HepG2 (cell line): ENCODE data around the gene ACBD7. TPM values are rescaled to one million over a fixed set of nuclear protein-coding genes. Genes with fewer than 3 reads are reported as not detected.

Experiments
- ARNT2 ChIP-seq: sonication (generic); formaldehyde crosslinking; IDR thresholded peaks from 2 replicates; pipeline ENCODE4 v1.8.0; 2022; ENCODE audit warnings: mild to moderate bottlenecking, low read depth, missing genetic modification reagents, moderate library complexity
- CENPT ChIP-seq: sonication (generic); formaldehyde crosslinking; IDR thresholded peaks from 2 replicates; pipeline ENCODE4 v1.8.0; 2022; ENCODE audit warnings: low read depth, mild to moderate bottlenecking, moderate library complexity, missing genetic modification reagents
- DNMT1 ChIP-seq: sonication (generic); formaldehyde crosslinking; IDR thresholded peaks from 2 replicates; pipeline ENCODE4 v1.5.1; 2020; ENCODE audit warnings: mild to moderate bottlenecking, missing genetic modification reagents
- KLF13 ChIP-seq: sonication (generic); formaldehyde crosslinking; IDR thresholded peaks from 2 replicates; pipeline ENCODE4 v1.4.0; 2020; ENCODE audit warnings: mild to moderate bottlenecking, missing genetic modification reagents
- MBD4 ChIP-seq: IDR thresholded peaks from 2 replicates; pipeline ENCODE4 v1.6.1; 2012; ENCODE audit warnings: low read length, inconsistent platforms, borderline replicate concordance
- NFAT5 ChIP-seq: sonication (generic); formaldehyde crosslinking; IDR thresholded peaks from 2 replicates; pipeline ENCODE4 v1.4.0; 2020; ENCODE audit warnings: missing genetic modification reagents
- PREB ChIP-seq: sonication (generic); formaldehyde crosslinking; IDR thresholded peaks from 2 replicates; pipeline ENCODE4 v1.4.0; 2020; ENCODE audit warnings: missing genetic modification reagents
- ZFYVE20 ChIP-seq: sonication (generic); formaldehyde crosslinking; IDR thresholded peaks from 2 replicates; pipeline ENCODE4 v1.8.0; 2023; ENCODE audit warnings: low read depth, mild to moderate bottlenecking, moderate library complexity, missing genetic modification reagents, borderline replicate concordance
- ZHX2 ChIP-seq, 2 experiments: sonication (generic) in 1 of 2; formaldehyde crosslinking in 1 of 2; IDR thresholded peaks; 2 replicates each; pipeline versions ENCODE4 v1.6.1 to v1.9.0; 2014 to 2022; ENCODE audit warnings: antibody characterized with exemption in 1 of 2, borderline replicate concordance in 1 of 2, inconsistent platforms in 1 of 2, low read depth in 1 of 2, missing genetic modification reagents in 1 of 2
- ZNF430 ChIP-seq: sonication (generic); formaldehyde crosslinking; IDR thresholded peaks from 2 replicates; pipeline ENCODE4 v1.9.0; 2021; ENCODE audit warnings: mild to moderate bottlenecking, missing genetic modification reagents
- ZNF75D ChIP-seq: sonication (generic); formaldehyde crosslinking; IDR thresholded peaks from 2 replicates; pipeline ENCODE4 v1.8.1; 2023; ENCODE audit warnings: missing genetic modification reagents, mild to moderate bottlenecking, borderline replicate concordance
- ZSCAN30 ChIP-seq: sonication (generic); formaldehyde crosslinking; IDR thresholded peaks from 2 replicates; pipeline ENCODE4 v1.5.0; 2020; ENCODE audit warnings: mild to moderate bottlenecking, missing genetic modification reagents
- polyA plus RNA-seq, 8 experiments: library from polyadenylated mRNA; depleted of rRNA in 3 of 8; stranded (reverse) in 7 of 8; unstranded in 1 of 8; fragments of >200 nt; fragmentation: Illumina TruSeq in 4 of 8; extraction: Trizol in 4 of 8; gene quantifications; 2 replicates each; pipeline versions ENCODE4 v1.2.1 to v1.2.3, GENCODE V29; 2011 to 2016; ENCODE audit warnings: low read depth in 4 of 8, missing spikeins in 1 of 8, mixed read lengths in 1 of 8; ENCODE audit not compliant: insufficient read depth in 1 of 8
- total RNA-seq, 5 experiments: library from RNA; depleted of rRNA; stranded (reverse); fragments of >200 nt; fragmentation: Illumina TruSeq; extraction: Trizol; gene quantifications; 2 replicates each; pipeline ENCODE4 v1.2.3, GENCODE V29; 2016; ENCODE audit warnings: low read depth in 1 of 5

Gene ACBD7
- total and polyA plus RNA-seq, 2 of the 13 experiments (the other 11 are each of a cell fraction or from before 2014, with no cell fraction given): 1.4 to 2.6 TPM

- TF ChIP-seq ARNT2 (CRISPR knock-in tag) (peak; percentile 64), ZSCAN30 (CRISPR knock-in tag) (no peak), ZNF75D (no peak), ZFYVE20 (CRISPR knock-in tag) (no peak), ZHX2 (IDR thresholded peaks at IDR 0.05; ENCODE audit: low read depth) (no peak), ZHX2 (CRISPR knock-in tag; IDR thresholded peaks at IDR 0.05; ENCODE audit: borderline replicate concordance) (no peak), PREB (CRISPR knock-in tag) (no peak), MBD4 (no peak), DNMT1 (no peak), NFAT5 (no peak), KLF13 (CRISPR knock-in tag) (peak; percentile 97), ZNF430 (CRISPR knock-in tag) (no peak), CENPT (no peak)
Measured at GRCh38 chr10:15088428-15089261, at the start of gene ACBD7 (continued).
